HL-60/S4 treated with retinoic acid at 250 ng/mL for 4 days and 3 days (cell line): ENCODE measurements around the gene ANGPTL5.
"Not testable (repeated sequence)": the region's sequence is repeated elsewhere in the genome, so short reads cannot be mapped to it uniquely, and the experiment has no call there.

Source experiments
- in situ Hi-C: fragments of 300-500 bp; cut with MboI; formaldehyde crosslinking; loops from 2 replicates; pipeline ENCODE4 v1.7.0; 2022; ENCODE audit warnings: low sequenced_read_pairs

ANGPTL5 gene

DNA sequence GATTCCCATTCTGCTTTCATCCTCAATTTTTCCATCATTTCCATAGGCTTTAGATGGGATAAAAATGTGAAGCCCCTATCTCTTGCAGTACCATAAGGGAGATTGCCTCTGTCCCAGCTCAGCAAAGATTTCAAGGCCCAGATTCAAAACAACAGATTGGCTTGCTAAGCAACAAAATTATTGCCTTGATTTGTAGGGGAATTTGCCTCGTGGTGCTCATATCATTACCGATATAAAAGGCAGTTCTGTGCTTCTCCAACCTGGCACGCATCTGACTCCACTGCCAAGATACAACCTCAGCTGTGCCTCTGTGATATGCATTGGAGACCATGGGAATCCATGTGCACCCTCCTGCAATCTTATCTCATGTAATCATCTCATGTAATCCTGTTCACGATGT, 26.6 kb downstream of the ANGPTL5 start:
- in situ Hi-C loops: no loop called here

DNA sequence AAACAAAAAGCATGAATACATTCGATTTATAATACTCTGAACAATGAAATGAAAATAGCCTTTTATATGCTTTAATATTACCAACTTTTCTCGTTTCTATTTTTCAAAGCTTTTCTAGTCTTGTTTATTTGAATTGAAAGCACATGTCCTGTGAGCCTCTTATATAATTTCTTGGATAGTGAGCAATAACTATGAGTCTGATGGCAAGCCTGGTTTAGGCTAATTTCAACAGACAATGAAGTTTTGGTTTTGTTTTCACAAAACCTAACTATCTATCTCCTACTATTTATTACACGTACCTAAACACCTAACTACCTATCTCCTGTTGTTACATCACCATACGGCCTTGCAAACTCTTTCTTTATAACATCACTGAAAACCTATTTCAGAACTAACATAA, 30.7 kb downstream of the ANGPTL5 start:
- in situ Hi-C loops: no loop called here

DNA sequence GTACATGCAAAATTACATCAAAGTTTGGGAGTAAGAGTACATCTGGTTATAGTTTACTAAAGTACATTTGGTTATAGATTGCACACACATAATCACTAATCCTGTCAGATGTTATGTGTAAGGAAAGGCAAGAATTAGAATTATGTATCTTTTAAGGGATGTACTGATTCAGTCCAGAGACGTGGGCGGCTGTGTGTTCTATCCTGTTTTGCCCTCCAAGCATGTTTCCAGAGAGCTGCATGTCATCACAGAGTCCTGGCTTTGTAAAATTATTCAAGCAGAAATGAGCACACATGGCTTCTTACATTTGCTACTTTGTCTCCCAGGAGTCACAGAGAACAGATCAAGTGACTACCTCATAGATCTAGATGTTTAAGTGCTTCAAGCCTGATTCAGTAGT, 34.7 kb downstream of the ANGPTL5 start:
- in situ Hi-C loops: no loop called here

DNA sequence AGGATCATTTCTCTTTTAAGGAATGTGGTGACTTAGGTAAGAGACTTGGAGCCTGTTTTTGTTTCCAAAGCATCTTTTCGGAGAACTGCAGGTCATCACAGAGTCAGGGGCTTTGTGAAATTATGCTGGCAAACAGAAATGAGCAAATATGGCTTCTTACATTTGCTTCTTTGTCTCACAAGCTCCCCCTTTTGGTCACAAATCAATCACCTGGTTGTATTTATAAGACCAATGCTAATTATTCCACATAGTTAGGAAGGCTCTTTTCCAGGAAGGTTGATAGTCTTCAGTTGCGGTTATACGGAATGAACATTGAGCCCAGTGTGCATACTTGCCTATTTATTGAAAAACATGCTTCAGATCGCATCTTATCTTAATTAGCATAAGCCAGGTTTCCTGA, 36.1 kb downstream of the ANGPTL5 start:
- in situ Hi-C loops: no loop called here

DNA sequence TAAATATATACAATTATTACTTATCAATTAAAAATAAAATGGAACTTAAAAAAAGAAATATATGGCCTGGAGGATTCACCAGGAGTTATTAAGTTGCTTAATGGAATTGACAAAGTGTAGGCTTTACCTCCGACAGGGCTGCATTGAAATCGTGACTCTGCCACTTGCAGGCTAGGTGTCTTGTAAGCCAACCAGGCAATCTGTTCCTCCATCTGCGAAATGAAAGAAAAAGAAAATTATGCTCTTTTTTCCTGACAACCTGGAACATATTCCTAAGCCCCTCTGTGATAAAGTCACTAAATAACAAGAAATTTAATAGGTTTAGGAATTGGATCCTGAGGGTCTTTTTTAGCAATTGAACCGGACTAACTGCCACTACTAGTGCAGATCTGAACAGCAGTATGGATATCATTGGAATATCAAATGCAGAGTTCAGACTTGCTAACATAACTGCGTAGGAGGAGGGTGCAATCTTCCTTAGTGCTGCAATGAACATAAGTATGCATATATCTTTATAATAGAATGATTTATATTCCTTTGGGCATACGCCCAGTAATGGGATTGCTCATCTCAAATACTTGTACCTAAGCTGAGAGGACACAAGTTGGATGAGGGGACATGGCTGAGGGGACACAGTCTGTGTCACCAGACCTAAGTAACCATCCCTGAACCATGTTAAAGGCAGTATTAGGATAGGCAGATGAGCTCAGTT, 44.0 kb downstream of the ANGPTL5 start:
- in situ Hi-C loops: no loop called here

DNA sequence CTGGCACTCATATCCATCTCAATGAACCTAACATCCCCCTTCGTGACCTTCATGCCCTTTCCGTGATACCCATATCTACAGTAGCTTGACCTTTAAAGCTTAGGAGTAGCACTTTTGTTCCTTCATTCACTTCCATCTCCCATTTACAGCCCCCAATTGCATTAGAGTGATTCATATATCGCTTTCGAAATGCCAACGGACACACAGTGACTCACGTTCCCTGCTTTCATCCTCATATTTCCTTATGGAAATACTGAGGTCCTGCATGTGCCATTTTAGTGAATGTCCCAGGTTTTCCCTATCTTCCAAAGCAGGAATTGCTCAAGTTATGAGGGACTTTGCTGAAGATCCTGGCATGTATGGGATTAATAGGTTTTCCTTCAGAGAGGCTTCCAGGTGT, 45.8 kb downstream of the ANGPTL5 start:
- in situ Hi-C loops: no loop called here

DNA sequence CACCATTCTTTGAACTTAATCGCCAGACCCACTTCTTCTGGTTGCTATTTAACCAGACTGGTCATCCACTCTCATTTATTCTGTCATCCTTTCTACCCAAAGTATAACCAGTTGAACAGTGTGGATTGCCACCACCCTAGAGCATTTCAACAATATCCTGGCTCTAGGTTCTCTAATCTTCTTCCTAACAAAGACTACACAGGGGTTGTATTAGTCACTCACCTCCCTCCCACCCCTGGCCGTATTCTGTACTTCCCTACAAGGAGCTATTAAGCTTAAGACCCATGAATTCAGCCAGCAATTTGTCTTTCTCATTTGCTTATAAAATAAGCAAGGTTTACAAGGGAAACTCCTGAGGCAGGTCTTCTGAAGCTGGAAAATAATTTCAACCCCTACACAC, 48.4 kb downstream of the ANGPTL5 start:
- in situ Hi-C loops: no loop called here

DNA sequence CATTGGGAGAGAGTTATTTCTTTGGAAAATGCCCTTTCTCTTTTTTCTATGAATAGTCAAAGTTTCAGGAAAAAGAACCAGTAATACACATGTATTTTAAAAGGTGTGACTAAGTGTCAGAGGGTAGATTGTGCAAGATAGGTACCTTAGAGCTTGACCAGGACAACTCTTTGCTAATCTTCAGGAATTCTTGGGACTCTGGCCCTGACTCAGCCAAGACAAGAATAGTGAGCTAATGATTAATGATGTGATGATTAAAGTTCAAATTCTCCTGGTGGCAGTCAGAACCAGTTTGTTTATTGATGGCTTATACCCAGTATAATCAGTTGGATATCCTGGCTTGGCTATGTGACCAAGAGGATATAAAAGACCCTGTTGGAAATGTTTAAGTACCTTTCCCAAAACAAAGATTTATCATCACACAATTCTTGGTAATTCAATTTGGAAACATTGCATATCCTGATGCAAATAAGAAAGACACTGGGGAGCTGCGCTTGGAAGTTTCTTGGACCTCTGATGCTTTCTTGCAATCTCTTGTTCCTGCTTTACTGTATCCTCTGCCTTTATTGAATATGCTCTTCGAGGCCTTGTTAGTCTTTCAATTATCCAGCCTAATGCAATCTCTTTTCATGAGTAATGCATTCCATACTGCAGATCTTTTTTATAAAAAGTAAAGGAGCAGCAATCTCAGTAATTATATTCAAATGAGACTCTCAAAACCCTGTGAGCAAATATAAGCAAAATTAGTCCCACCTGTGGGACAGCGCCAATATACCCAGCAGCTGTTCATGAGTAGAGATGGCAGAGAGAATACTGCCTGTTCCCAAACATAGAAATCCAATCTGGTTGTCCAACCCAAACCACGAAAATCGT, 49.5 kb downstream of the ANGPTL5 start:
- in situ Hi-C loops: no loop called here

DNA sequence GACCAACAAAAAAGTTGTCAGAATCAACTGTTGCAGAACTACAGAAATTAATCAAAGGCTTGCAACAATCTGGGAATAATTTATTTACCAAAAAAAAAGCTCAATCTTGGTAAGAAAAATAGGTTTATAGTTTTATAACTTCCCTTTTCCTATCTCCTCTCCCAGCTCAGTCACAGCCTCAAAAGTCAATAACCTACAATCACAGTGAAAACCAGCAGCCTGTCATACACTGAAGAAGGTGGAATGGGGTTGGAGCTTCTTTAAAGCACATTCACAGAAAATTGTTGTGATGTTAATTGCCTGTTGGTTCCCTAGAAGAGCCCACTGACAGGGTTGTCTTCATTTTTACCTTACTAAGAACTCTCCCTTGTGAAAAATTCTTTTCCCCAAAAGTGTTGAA, 52.2 kb downstream of the ANGPTL5 start:
- in situ Hi-C loops: no loop called here

DNA sequence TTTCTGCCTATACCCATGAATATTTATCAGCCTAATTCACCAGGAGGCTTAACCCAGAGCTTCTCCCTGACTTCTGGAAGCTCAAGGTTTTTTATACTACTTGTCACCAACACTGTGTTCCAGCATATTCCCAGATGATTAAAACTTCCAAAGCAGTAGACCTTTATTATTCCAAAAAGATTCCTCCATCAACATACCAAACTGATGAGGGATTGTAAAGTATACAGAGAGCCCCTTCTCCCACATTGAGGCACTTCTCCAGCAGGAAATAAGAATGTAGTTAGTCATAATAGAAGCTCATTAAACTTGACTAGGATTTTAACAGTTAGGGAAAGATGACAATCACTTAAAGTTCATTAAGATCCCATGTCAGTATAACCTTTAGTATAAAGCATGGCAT, 53.0 kb downstream of the ANGPTL5 start:
- in situ Hi-C loops: no loop called here

DNA sequence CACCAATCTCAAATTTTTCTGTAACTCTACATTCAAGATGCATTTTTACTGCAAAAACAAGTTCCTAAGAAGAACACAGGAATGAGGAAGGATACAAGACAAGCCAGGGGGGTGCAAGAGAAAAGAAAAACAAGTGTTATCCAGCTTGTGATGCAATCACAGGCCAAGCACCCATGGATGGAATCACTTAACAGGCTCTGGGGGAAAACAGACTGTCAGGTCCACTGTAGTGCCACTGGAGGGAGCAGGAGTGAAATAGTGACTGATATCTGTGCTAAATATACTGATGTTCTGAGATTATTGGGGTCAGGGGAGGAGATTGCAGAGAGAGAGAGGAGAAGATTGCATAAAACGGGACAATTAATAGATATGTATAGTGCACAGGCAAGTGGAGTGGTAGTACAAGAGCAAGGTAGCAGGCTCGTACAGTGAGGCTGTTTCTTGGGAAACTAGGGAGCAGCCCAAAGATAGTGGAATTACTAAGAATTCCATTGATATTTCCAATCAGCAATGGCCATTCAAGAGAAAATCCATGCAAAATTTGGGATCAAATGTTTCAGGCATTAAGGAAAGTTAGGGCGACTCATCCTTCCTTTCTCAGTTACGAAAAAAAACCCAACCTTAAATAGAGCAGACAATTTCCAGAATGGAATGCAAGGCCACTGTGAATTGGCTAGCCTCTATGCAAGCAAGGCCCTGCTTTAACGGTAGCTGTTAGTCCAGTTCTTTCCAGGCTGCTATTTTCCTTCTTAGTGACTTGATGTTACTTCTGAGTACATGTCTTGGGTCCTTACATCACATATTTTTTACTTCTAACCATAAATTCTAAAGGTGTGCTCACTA, 53.7 kb downstream of the ANGPTL5 start:
- in situ Hi-C loops: no loop called here

DNA sequence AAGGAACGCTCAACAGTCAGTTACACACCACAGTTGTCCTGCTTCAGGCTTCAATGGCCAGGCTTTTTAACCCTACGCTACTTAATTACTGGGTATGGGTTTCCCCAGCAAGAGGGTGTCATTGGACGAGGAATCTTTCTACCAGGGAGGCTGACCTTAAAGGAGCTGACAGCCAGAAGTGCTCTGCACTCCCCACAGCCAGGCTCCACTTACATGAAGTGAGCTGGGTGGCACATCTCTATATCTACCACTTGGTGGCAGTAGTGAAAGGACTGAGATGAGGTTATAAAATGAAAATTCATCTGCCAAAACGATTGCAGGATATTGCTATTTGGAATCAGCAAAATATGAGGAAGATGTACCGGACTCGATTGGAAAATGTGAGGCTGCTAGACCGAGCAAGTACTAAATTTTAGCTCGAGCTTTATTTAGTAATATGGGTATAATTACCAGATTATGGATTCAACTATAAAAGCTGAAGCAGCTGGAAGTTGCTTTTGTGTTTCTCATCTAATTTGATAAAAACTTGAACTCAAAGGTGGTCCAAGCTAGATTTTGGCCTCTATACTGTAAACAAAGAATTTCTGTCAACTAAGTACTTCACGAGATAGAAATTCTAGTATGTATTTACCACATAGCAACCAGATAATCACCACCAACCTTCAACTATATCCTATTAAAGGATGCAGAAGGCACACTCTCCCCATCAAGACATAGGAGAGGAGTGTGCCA, 55.5 kb downstream of the ANGPTL5 start:
- in situ Hi-C loops: no loop called here

DNA sequence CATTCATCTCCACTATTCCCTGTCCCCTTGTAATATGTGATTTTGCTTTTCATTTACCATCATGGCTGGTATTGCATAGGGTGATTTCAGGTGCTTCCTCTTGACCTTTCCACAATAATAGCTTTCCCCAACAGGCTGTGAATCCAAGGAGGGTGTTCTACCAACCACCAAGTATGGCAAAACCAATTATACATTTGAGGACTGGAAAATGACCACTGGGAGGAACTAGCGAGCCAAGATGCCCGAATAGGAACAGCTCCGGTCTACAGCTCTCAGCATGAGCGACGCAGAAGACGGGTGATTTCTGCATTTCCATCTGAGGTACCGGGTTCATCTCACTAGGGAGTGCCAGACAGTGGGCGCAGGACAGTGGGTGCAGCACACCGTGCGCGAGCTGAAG, 64.1 kb downstream of the ANGPTL5 start:
- in situ Hi-C loops: not testable (repeated sequence)

DNA sequence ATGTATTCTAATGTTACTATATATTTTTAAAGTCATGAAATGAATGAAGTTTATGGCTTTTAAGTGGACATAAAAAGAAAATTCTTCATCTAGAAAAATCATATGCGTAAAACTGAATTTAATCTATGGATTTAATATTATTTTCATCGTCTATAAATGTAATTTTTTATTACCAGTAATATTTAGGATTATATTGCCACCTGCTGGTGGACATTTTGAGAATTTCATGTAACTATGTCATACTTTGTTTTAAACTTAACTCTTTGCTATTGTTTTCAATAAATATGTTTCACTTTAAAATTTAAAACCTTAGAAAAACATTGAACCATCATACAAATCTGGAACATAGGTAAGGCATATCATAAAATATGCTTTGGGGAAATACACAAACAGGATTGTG, 68.1 kb downstream of the ANGPTL5 start:
- in situ Hi-C loops: no loop called here

DNA sequence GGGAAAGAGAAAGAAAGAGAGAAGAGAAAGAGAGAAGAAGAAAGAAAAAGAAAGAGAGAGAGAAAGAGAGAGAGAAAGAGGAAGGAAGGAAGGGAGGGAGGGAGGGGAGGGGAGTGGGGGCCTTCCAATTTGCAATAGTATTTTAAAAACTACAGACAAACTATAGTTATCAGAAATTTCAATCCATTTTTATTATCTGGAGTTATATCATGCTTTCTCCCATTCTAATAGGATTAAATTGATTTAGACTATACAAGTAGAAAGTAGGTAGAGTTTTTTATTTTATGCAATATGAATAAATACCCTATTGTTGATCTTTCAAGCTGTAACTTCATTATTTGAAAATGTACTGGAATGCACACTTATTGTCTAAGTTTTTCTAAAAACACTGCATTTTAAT, 71.7 kb downstream of the ANGPTL5 start:
- in situ Hi-C loops: no loop called here

DNA sequence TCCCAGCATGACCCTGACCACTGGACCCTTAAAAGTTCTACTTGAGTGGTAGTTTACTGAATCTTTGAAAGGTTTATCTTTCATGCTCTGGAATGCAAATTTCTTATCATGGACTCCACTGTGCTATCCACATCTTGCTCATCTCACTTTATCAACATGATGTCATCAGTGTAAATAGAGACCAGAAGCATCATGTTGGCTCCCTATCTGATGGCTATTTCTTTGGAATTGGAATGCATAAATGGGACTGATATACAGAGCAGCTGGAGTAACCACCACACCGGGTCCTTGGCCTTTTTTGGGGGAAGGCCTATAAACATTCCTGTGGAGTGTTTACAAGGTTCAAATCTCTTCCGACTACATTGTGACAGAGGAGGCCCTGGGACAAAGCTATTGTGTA, 75.6 kb downstream of the ANGPTL5 start:
- in situ Hi-C loops: no loop called here
